ENCODE data around the gene FMNL2.
A peak's percentile ranks its signal among the peaks of the same experiment; 100 is the strongest.

The FMNL2 gene

GRCh38 chr2:152594022-152594766, 259.2 kb downstream of the FMNL2 start:
- DNase-seq: peak; percentile 71

- DNase-seq: peak; percentile 88
These were observed 259.8 kb downstream of the FMNL2 start for GRCh38 chr2:152594792-152595191.

- no peak for DNase-seq
These were observed 264.2 kb downstream of the FMNL2 start for GRCh38 chr2:152598975-152599759.

GRCh38 chr2:152600051-152600657, 265.2 kb downstream of the FMNL2 start:
- DNase-seq: no peak

GRCh38 chr2:152600697-152601096, 265.7 kb downstream of the FMNL2 start:
- no peak for DNase-seq

GRCh38 chr2:152602750-152603149, 267.8 kb downstream of the FMNL2 start:
- DNase-seq: no peak

GRCh38 chr2:152603166-152603565, 268.2 kb downstream of the FMNL2 start:
- DNase-seq: no peak

- no peak for DNase-seq
These were observed 271.1 kb downstream of the FMNL2 start for GRCh38 chr2:152606081-152606480.

- no peak for DNase-seq
These were observed 272.0 kb downstream of the FMNL2 start for GRCh38 chr2:152606941-152607340.

GRCh38 chr2:152607793-152608300, 272.9 kb downstream of the FMNL2 start:
- no peak for DNase-seq

- DNase-seq: no peak
These were observed 274.2 kb downstream of the FMNL2 start for GRCh38 chr2:152609154-152609553.

- no peak for DNase-seq
These were observed 274.7 kb downstream of the FMNL2 start for GRCh38 chr2:152609699-152610098.

- peak; percentile 54 for DNase-seq
These were observed 276.7 kb downstream of the FMNL2 start for GRCh38 chr2:152611458-152612231.

- DNase-seq: no peak
These were observed 278.3 kb downstream of the FMNL2 start for GRCh38 chr2:152613235-152613634.

- DNase-seq: no peak
These were observed 280.2 kb downstream of the FMNL2 start for GRCh38 chr2:152615177-152615576.

GRCh38 chr2:152617456-152618192, 282.6 kb downstream of the FMNL2 start:
- DNase-seq: no peak

GRCh38 chr2:152618193-152618564, 283.2 kb downstream of the FMNL2 start:
- no peak for DNase-seq

GRCh38 chr2:152620208-152620607, 285.2 kb downstream of the FMNL2 start:
- DNase-seq: no peak

- DNase-seq: no peak
These were observed 286.0 kb downstream of the FMNL2 start for GRCh38 chr2:152620985-152621384.

GRCh38 chr2:152622219-152622618, 287.2 kb downstream of the FMNL2 start:
- DNase-seq: peak; percentile 46

- DNase-seq: no peak
These were observed 288.2 kb downstream of the FMNL2 start for GRCh38 chr2:152623076-152623740.

- DNase-seq: no peak
These were observed 288.8 kb downstream of the FMNL2 start for GRCh38 chr2:152623775-152624174.

Data from femur (tissue), 1 donor.